Upper lobe of left lung (tissue), 6 donors: ENCODE measurements around the gene BTBD9. TPM values are rescaled to one million over a fixed set of nuclear protein-coding genes. Genes with fewer than 3 reads are reported as not detected.

ENCODE experiments used
- ATAC-seq, 2 donors: fragments of 200-7000 bp; cut with Tn5 transposase; one replicate each; pipeline ENCODE4 v1.9.1; 2022; ENCODE audit warnings: mild to moderate bottlenecking in 2 of 2, moderate library complexity in 2 of 2; ENCODE audit not compliant: low FRiP score in 2 of 2
- DNase-seq, 2 donors: peaks; one replicate each; pipeline ENCODE4 v3.0.0-alpha.2; 2019 to 2020
- H3K27ac ChIP-seq, 4 donors: fragments of 200-600 bp; sonication (generic); one replicate each; pipeline ENCODE4 v1.5.1; 2016 to 2019
- H3K27me3 ChIP-seq, 4 donors: fragments of 200-600 bp; sonication (generic); one replicate each; pipeline ENCODE4 v1.5.1; 2017 to 2019
- H3K36me3 ChIP-seq, 4 donors: fragments of 200-600 bp; sonication (generic); one replicate each; pipeline ENCODE4 v1.5.1; 2016 to 2019
- H3K4me1 ChIP-seq, 4 donors: fragments of 200-600 bp; sonication (generic); one replicate each; pipeline ENCODE4 v1.5.1; 2018 to 2019
- H3K4me3 ChIP-seq, 4 donors: fragments of 200-600 bp; sonication (generic); one replicate each; pipeline ENCODE4 v1.5.1; 2017 to 2019; ENCODE audit warnings: mild to moderate bottlenecking in 2 of 4, moderate library complexity in 1 of 4
- H3K9me3 ChIP-seq, 4 donors: fragments of 200-600 bp; sonication (generic); one replicate each; pipeline ENCODE4 v1.5.1; 2018 to 2019
- EP300 ChIP-seq, 4 donors: sonication (generic); formaldehyde crosslinking; IDR thresholded peaks; one replicate each; pipeline ENCODE4 v1.5.1; 2017; ENCODE audit warnings: antibody characterized with exemption in 4 of 4, control low read depth in 2 of 4
- POLR2A ChIP-seq, 4 donors: fragments of 450-650 bp; IDR thresholded peaks; one replicate each; pipeline ENCODE4 v1.5.1; 2016 to 2017; ENCODE audit warnings: antibody characterized with exemption in 4 of 4, mild to moderate bottlenecking in 2 of 4
- POLR2AphosphoS5 ChIP-seq, 2 donors: sonication (generic); formaldehyde crosslinking; IDR thresholded peaks; one replicate each; pipeline ENCODE4 v1.5.1; 2017; ENCODE audit warnings: antibody characterized with exemption in 2 of 2
- WGBS, 2 donors: methylation state at CpG; one replicate each; pipeline ENCODE4 v1.1.5; 2017 to 2018; 5-methylcytosine and 5-hydroxymethylcytosine counted together
- total RNA-seq, 6 donors: library from RNA; depleted of rRNA in 4 of 6; stranded (reverse); fragments of >200 nt in 4 of 6; gene quantifications; one replicate each; pipeline versions ENCODE4 v1.1.0 to v1.2.1, GENCODE V29; 2016 to 2021
- TF ChIP-seq, protein P1 (sequence below), 6 experiments: fragments of 450-650 bp in 4 of 6; fragments of 200-600 bp in 2 of 6; sonication (generic) in 2 of 6; IDR thresholded peaks; one replicate each; pipeline ENCODE4 v1.5.1; 2016 to 2019; ENCODE audit warnings: antibody characterized with exemption in 6 of 6
- donor health status: DM: no; HTN: no; CAD: no; lungs with moderate emphysema.
- donor health status: DM: no; HTN: yes; CAD: no; lungs with severe emphysema.

Gene BTBD9
- total RNA-seq, 6 donors from 2014 or later = 18.2 to 60.8 (median 44.9) TPM

- Histone ChIP-seq H3K4me3 (no peak overlapping the region), H3K36me3 (no peaks in the 10 kb centered on the region), H3K27me3 (no peaks in the 10 kb centered on the region), H3K9me3 (no peaks in the 10 kb centered on the region), H3K4me1 (peaks cover 0 to 15% (median 5%) of the 10 kb centered on the region in 4 donors), H3K27ac (no peak overlapping the region)
- DNase-seq (no peak), ATAC-seq (no peak)
- no peak for TF ChIP-seq EP300 (IDR thresholded peaks at IDR 0.05)
- TF ChIP-seq POLR2A (IDR thresholded peaks at IDR 0.05) = no peak
- TF ChIP-seq, protein P1, sequence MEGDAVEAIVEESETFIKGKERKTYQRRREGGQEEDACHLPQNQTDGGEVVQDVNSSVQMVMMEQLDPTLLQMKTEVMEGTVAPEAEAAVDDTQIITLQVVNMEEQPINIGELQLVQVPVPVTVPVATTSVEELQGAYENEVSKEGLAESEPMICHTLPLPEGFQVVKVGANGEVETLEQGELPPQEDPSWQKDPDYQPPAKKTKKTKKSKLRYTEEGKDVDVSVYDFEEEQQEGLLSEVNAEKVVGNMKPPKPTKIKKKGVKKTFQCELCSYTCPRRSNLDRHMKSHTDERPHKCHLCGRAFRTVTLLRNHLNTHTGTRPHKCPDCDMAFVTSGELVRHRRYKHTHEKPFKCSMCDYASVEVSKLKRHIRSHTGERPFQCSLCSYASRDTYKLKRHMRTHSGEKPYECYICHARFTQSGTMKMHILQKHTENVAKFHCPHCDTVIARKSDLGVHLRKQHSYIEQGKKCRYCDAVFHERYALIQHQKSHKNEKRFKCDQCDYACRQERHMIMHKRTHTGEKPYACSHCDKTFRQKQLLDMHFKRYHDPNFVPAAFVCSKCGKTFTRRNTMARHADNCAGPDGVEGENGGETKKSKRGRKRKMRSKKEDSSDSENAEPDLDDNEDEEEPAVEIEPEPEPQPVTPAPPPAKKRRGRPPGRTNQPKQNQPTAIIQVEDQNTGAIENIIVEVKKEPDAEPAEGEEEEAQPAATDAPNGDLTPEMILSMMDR (IDR thresholded peaks at IDR 0.05) = no peak
- TF ChIP-seq POLR2AphosphoS5 (IDR thresholded peaks at IDR 0.05) = no peak
- 86 to 94% methylated on average over 3 of the region's 3 CpGs for WGBS, 2 donors
Observed at GRCh38 chr6:38646166-38646878, 6.6 kb upstream of the BTBD9 start.

DNA sequence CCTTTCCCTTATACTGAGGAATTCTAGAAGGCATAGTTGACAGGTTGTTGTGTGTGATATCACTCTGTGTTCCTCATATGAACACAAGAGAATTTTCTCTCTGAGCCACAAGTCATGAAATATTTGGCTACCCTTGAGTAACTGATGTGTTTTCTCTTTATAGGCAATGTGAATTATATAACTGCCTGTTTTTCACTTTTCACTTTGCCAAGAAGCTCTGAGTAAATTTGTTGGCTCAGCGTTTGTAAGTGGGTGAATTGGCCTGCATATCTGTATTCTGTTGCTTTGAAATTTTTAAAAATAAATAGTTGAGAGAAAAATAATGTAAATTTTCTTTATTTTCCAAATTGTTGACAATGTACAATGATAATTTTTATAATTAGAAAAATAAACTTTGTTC is 5.2 kb upstream of the BTBD9 start:
- no peak overlapping the region for H3K4me3 ChIP-seq
- TF ChIP-seq, protein P1 (IDR thresholded peaks at IDR 0.05) = no peak
- TF ChIP-seq POLR2A (IDR thresholded peaks at IDR 0.05) (no peak), EP300 (IDR thresholded peaks at IDR 0.05) (no peak), POLR2AphosphoS5 (IDR thresholded peaks at IDR 0.05) (no peak)
- no peaks in the 10 kb centered on the region for H3K36me3 ChIP-seq
- no peaks in the 10 kb centered on the region for H3K27me3 ChIP-seq
- no peaks in the 10 kb centered on the region for H3K9me3 ChIP-seq
- DNase-seq (no peak), ATAC-seq (no peak)
- no peak overlapping the region for H3K27ac ChIP-seq
- H3K4me1 ChIP-seq = peaks cover 4 to 24% (median 15%) of the 10 kb centered on the region in 4 donors
- 54 to 64% methylated on average over 1 of the region's 1 CpG for WGBS, 2 donors

DNA sequence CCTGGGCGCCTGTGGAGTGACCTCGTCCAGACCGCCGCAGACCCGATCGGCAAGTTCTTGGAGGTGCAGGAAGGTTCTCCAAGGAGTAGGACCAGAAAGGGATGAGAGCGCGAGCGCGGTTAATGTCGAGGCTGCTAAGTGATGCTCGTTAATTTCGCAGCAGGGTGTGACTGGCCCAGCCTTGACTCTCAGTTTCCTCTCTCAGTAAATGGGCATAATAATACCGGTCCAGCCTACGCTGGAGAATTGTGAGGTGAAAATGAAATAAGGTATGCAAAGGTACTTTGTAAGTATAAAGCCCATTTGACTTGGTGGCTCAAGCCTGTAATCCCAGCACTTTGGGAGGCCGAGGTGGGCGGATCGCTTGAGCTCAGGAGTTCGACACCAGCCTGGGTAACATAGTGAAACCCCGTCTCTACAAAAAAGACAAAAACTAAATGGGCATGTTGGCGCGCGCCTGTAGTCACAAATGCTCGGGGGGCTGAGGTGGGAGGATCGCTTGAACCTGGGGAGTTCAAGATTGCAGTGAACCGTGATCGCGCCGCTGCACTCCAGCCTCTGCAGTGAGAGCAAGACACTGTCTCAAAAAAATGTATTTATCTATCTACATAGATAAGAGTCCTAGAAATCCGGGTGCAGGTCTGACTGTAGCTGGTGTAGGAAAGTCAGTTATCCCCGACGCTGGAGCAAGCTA is 634 bp upstream of the BTBD9 start:
- Histone ChIP-seq H3K27me3 (no peaks in the 10 kb centered on the region), H3K4me1 (peaks cover 9 to 37% (median 20%) of the 10 kb centered on the region in 4 donors), H3K9me3 (no peaks in the 10 kb centered on the region), H3K27ac (peak overlapping the region; percentile 92 to 96 (median 92)), H3K4me3 (peak overlapping the region; percentile 42 to 92 (median 75)), H3K36me3 (no peaks in the 10 kb centered on the region)
- TF ChIP-seq POLR2AphosphoS5 (IDR thresholded peaks at IDR 0.05) (no peak), EP300 (IDR thresholded peaks at IDR 0.05) (no peak), POLR2A (IDR thresholded peaks at IDR 0.05) (no peak)
- TF ChIP-seq, protein P1 (IDR thresholded peaks at IDR 0.05) = no peak
- DNase-seq (no peak), ATAC-seq (no peak)
- WGBS, 2 donors = 12 to 19% methylated on average over 21 to 31 of the region's 32 CpGs

DNA sequence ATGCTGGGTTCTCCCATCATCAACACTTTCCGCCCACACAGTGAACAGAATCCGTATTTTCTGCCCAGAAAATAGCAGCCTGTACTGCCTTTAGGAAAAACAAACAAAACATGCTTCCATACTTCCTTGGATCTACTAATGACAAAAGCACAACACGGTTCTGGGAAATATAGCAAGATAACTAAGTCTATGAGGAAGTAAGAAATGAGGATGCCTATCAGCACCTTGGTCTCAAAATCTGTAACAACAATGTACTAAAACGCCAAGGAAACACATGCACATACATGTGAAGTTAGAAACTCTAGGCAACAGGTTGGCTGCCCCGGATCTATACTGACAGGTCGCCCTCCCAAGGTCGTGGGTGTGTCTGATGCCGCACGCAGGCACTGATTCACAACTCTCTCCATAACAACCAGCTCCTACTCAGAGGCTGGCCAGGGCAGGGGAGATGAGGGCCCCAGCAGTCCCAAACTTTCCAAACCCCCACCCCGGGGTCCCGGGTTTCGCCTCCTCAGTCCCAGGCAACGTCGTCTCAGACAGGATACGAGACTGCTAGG is 710 bp downstream of the BTBD9 start:
- TF ChIP-seq POLR2AphosphoS5 (IDR thresholded peaks at IDR 0.05) = no peak
- no peak for TF ChIP-seq EP300 (IDR thresholded peaks at IDR 0.05)
- no peak for TF ChIP-seq POLR2A (IDR thresholded peaks at IDR 0.05)
- TF ChIP-seq, protein P1 (IDR thresholded peaks at IDR 0.05) = no peak
- whole genome bisulfite sequencing, 2 donors = 7 to 10% methylated on average over 7 to 15 of the region's 15 CpGs
- Histone ChIP-seq H3K4me1 (peaks cover 9 to 37% (median 23%) of the 10 kb centered on the region in 4 donors), H3K27ac (peak overlapping the region; percentile 92 to 96 (median 92)), H3K4me3 (peak overlapping the region; percentile 50 to 92 (median 75)), H3K9me3 (no peaks in the 10 kb centered on the region), H3K36me3 (no peaks in the 10 kb centered on the region), H3K27me3 (no peaks in the 10 kb centered on the region)
- peak; percentile 63 to 77 for ATAC-seq
- peak in 1 of 2 donors; percentile 58 for DNase-seq
